Endometrium (tissue), 2 donors: ENCODE data around the gene NIPAL1.
A peak's percentile ranks its signal among the peaks of the same experiment; 100 is the strongest.
"Not testable (repeated sequence)": the region's sequence is repeated elsewhere in the genome, so short reads cannot be mapped to it uniquely, and the experiment has no call there.

Experiments
- FAIRE-seq: peaks from 2 replicates; lab custom pipeline; 2012; peaks lifted over from hg19 to GRCh38; lab: Jason Lieb, UNC
- donor health status: control.
- donor health status: control.

NIPAL1 gene

DNA sequence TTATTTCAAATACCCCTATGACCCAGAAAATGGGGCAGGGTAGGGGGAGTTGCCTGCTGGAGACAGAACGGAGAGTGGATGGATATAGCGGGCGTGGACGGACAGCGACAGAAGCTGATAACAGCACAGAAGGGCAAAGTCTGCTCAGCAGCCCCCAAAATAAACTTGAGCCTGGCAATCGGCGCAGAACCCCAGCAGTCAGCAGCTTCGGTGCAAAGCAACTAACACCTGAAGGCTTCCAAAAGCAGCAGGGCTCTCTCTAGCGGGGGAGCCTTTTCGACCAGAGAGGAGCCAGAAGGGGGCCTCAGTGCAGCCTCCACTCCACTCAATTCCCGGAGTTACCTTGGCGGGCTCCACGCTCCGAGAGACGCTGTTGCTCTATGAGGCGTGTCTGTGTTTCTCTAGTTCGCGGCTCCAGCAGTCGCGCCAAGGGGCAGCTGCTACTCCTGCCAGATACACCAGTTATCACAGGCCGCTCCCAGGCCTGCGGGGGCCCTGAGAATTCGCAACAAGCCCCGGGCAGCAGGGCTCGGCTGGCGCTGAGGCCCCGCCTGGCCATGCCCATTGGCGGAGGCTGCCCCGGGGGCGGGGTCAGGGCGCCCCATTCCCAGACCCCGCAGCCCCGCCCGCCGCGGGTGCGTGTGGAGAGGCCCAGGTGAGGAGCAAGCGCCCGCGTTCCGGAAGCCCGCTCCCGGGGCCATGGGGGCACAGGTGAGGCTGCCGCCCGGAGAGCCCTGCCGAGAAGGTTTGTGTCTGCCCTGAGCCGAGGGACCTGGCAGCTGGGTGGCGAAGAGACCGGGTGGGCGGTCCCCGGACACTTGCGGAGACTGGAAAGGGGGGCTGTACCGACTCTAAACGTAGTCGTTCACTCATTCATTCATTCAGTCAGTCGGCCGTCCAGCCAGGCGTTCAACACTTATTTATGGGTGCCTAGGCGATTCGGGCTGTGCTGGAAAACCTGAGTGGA is at the start of gene NIPAL1, which contains the start of gene CNGA1:
NIPAL1 (plus strand) TSS at position 632 of the 967 bp plus-strand sequence; CDS start at position 700, 68 bp downstream.
CNGA1 (minus strand) TSS at position 541 of the 967 bp plus-strand sequence. CDS start 63,992 bp downstream, outside the sequence.
- no peak for FAIRE-seq

GRCh38 chr4:47968847-47969246 is 47.7 kb upstream of the NIPAL1 start:
- no peak for FAIRE-seq

DNA sequence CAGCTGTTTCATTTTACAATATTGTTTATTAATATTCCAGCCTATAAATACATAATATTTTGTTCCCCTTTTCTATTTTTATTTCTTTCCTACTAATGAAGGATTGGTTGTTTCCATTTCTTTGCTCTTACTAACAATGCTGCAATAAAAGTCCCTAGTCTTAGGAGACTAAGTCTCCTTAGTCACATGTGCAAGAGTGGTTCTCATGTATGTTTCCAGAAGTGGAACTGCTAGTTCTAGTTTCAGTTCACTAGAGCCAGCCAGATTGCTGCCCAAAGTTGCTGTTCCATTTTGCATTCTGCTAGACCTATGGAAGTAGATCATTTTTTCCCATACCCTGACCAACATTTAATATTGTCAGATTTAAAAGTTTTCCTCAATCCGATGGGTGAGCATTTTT is 44.4 kb upstream of the NIPAL1 start:
- FAIRE-seq: no peak

GRCh38 chr4:47972721-47973120 is 43.9 kb upstream of the NIPAL1 start:
- FAIRE-seq: no peak

- FAIRE-seq: no peak
Measured at GRCh38 chr4:47974566-47974965, 42.0 kb upstream of the NIPAL1 start.

GRCh38 chr4:47990145-47990544 is 26.4 kb upstream of the NIPAL1 start:
- no peak for FAIRE-seq

GRCh38 chr4:47992475-47992874 is 24.1 kb upstream of the NIPAL1 start:
- not testable (repeated sequence) for FAIRE-seq

DNA sequence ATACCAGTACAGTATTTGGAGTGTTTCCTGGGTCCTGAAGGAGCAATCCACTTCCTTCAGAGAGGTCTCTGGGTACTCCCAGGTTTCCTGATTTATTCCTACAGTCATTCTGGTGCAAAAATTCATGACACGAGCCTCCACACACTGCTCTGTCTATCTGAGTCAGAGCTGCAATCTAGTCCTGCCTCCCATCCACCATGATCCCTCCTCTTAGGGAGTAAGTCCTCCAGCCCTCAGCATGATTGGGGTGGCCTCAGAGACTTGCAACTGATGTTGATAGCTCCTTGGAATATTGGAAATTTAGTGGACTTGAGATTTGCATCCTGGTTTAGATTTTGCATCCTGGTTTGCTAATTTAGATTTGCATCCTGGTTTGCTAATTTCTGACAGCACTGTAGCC is 20.6 kb upstream of the NIPAL1 start:
- no peak for FAIRE-seq

DNA sequence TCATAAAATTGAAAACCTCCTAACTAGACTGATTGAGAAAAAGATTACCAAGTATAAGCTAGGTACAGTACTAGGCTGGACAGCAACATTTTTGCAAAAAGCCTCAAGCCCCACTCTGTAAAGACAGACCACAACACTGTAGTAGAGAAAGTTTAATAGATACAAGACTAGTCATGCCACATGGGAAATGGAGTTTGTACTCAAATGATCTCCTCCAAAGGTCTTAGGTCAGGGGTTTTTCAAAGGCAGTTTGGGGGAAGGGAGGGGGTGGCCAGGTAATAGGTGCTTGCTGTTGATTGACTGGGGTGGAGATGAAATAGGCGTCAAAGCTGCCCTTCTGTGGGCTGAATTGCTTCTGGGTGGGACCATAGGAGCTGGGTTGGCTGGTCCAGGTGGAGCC is 14.3 kb upstream of the NIPAL1 start:
- no peak for FAIRE-seq

- FAIRE-seq: not testable (repeated sequence)
Measured at GRCh38 chr4:48003568-48003967, 13.0 kb upstream of the NIPAL1 start.

GRCh38 chr4:48005781-48006180 is 10.8 kb upstream of the NIPAL1 start:
- FAIRE-seq: no peak

DNA sequence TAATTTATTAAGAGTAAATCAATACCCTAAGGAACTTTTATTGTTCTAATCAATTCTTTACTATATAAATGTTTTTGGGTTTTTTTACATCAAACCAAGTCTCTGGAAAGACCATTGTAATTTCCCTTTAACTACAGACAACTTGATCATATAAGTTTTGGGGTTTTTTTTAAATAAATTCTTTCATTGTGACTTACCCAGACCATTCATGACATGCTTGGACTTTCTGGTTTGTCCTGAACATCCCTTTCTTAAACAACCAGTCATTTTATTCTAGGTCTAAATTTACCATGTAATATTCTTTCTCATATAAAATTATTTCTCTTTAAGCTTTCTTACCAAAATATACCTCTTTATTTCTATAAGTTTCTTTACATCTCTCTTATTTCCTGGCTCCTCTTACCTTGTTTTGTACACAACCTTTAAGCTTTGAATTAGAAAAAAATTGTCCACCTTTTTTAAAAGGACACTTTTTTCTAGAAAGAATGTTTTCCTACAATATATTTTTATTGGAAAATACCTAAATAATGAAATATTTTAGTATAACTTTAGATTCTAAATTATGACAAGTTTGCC is 8.5 kb upstream of the NIPAL1 start:
- FAIRE-seq: no peak

- not testable (repeated sequence) for FAIRE-seq
Measured at GRCh38 chr4:48010906-48011305, 5.7 kb upstream of the NIPAL1 start.

DNA sequence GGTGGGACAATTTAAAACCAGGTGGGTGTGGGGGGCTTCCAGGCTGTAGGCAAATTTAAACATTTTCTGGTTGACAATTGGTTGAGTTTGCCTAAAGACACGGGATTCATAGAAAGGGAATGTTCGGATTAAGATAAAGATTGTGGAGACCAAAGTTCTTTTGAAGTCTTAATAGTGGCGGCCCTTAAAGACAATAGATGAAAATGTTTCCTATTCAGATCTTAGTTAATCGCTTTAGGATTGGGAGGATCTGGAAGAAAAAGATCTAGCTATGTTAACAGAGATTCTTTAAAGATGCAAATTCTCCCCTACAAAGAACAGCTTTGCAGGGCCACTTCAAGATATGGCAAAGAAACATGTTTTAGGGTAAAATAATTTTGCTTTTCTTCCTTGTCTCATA is 4.8 kb upstream of the NIPAL1 start:
- no peak for FAIRE-seq

- FAIRE-seq: no peak
Measured at GRCh38 chr4:48012824-48013223, 3.7 kb upstream of the NIPAL1 start.

- no peak for FAIRE-seq
Measured at GRCh38 chr4:48015216-48015615, 1.4 kb upstream of the NIPAL1 start.

DNA sequence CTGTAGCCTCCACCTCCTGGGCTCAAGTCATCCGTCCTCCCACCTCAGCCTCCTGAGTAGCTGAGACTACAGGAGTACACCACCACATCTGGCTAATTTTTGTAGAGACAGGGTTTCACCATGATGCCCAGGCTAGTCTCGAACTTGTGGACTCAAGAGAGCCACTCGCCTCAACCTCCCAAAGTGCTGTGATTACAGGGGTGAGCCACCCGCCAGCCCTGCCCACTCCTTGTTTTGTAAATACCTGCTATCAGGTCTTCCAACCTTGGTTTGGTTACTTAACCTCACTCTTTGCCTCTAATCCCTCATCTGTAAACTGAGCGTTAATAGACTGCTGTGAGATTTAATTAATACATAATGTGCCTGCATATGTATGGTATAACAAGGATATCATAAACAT is 894 bp upstream of the NIPAL1 start:
- no peak for FAIRE-seq

DNA sequence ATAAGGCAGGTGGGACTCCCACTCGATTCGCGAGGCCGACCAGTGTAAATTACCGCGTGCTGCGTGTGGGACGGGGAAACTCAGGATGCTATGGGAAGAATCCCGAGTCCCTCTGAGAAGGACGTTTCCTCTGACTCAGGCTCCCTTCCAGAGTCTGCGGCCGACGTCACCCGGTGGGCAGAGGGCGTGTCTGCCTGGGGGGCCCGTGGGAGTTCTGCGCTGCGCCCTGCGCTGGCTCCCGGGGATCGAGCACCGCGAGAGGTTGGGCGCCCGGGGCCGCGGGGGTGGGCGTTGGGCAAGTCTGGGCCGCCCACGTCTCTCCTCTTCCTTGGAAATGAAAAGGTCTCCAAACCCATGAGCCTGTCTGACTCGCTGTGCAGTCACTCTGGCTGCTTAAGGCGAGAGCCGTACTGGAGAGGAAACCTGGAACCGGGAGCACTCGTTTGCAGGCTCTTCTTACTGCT is 568 bp downstream of the NIPAL1 start:
- FAIRE-seq: no peak

DNA sequence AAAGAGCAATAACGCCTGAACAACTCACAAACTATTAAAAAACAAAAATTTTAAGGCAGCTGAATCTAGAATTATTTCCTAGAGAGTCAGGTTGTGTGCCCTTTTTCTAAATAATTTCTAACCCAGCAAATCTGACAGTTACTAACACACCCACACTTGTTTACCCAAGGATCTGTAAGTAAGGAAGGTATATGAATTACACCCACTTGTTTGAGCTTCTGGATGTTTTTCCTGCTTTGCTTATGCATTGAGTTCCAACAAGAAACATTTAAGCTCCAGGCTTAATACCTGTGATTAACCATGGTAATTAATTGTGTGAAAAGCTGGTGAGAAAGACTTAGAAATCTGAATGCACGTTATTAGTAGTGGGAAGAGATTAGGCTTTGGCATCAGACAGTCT is 1.5 kb downstream of the NIPAL1 start:
- no peak for FAIRE-seq

DNA sequence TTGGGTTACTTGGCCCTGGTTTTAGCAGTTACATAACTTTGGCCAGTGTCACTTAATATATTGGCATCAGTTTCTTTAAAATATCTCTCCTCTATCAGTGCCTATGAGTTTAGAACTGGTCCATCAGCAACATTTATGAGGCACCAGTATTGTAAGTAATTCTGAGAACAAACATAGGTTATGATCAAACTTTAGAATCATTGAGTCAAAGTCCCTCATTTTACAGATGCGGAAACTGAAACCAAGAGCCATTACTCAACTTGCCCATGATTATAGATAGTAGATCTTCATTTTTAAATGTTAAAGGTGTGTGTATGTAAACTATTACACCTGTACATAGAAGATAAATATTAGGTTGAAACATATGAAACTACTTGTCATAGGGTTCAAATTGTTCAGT is 4.5 kb downstream of the NIPAL1 start:
- FAIRE-seq: no peak

DNA sequence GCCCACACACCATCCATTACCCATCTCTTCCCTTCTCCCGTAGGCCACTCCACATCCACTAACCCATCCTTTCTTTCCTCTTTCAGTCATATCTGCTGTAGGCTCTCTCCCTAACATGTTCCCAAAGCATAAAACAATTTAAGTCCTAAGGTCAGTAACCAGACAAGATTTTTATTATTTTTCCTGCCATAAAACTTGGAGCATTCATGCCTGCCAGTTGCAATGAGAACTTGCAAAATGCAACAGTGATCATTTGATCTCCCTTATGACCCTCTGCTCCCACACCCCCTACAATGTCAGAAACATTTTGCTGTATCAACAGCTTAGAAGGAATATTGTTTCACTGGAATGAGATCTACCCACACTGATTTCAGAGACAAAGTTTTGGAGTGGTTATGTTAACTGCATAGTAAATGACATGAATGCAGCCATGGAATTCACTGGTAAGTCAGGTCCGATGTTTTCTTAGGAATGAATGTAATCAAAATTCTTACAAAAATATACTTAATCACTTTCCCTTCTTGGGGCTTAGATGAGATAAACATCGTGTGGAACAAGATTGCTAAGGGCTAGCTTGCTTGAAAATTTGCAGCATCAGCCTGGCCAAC is 5.7 kb downstream of the NIPAL1 start:
- FAIRE-seq: peak; percentile 78

- no peak for FAIRE-seq
Measured at GRCh38 chr4:48024522-48024921, 8.0 kb downstream of the NIPAL1 start.

DNA sequence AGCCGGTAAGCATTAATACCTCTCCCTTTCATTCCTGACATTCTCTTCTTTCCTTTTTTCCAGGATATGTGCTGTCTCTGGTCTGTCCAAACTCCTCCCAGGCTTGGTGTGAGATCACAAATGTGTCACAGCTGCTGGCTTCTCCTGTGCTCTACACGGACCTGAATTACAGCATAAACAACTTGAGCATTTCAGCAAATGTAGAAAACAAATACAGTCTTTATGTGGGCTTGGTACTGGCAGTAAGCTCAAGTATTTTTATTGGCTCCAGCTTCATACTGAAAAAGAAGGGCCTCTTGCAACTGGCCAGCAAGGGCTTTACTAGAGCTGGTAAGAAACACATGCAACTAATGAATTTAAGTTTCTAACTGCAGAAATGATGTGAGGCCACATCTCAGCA is 8.4 kb downstream of the NIPAL1 start:
- no peak for FAIRE-seq
